CD4-positive, alpha-beta T cell treated with Interleukin-12 subunit alpha and Interleukin-12 subunit beta, for 1 hour (primary cell): ENCODE data around the gene EIF1B.

Experiments used
- DNase-seq: peaks from one replicate; pipeline ENCODE4 v3.0.0-alpha.2; 2020

Gene EIF1B

GRCh38 chr3:40355410-40355809, 45.9 kb downstream of the EIF1B start:
- DNase-seq, result no peak

GRCh38 chr3:40358454-40358853, 48.9 kb downstream of the EIF1B start:
- DNase-seq, result no peak
